ENCODE results near the gene CCND2.
"Not testable (repeated sequence)": the region's sequence is repeated elsewhere in the genome, so short reads cannot be mapped to it uniquely, and the experiment has no call there.

The CCND2 gene

GRCh38 chr12:4243091-4243490 lies 30.5 kb upstream of the CCND2 start:
- TF ChIP-seq CTCF (IDR thresholded peaks at IDR 0.05; ENCODE audit: control extremely low read depth, extremely low read depth, low read depth, missing control alignments) = no peak

GRCh38 chr12:4243491-4244100 lies 30.0 kb upstream of the CCND2 start:
- CTCF ChIA-PET; POLR2A ChIA-PET; DNase-seq (ENCODE audit: extremely low spot score): not testable (repeated sequence)

More at GRCh38 chr12:4243091-4243490, 30.5 kb upstream of the CCND2 start:
- ChIA-PET CTCF (no interaction called here), POLR2A (no interaction called here)
- no peak for DNase-seq (ENCODE audit: extremely low spot score)

- no peak for DNase-seq (ENCODE audit: extremely low spot score)
- POLR2A ChIA-PET = no interaction called here
- CTCF ChIA-PET = interaction anchor here (1.1 kb wide), 1 partner anchor 29 kb away, joined by 3 read pairs; no protein-coding TSS in a partner anchor
- no peak for TF ChIP-seq CTCF (IDR thresholded peaks at IDR 0.05; ENCODE audit: control extremely low read depth, extremely low read depth, low read depth, missing control alignments)
Measured at GRCh38 chr12:4244868-4245267, 28.7 kb upstream of the CCND2 start.

- TF ChIP-seq CTCF (IDR thresholded peaks at IDR 0.05; ENCODE audit: control extremely low read depth, extremely low read depth, low read depth, missing control alignments) = no peak
- CTCF ChIA-PET = interaction anchor here (1.1 kb wide), 1 partner anchor 29 kb away, joined by 3 read pairs; no protein-coding TSS in a partner anchor
- POLR2A ChIA-PET = no interaction called here
- no peak for DNase-seq (ENCODE audit: extremely low spot score)
Measured at GRCh38 chr12:4245446-4245845, 28.1 kb upstream of the CCND2 start.

- ChIA-PET CTCF (interaction anchor here (0.6 to 3.9 kb wide), 3 partner anchors 31 to 306 kb away, joined by 3 to 12 read pairs (median 3); no protein-coding TSS in a partner anchor), POLR2A (no interaction called here)
- TF ChIP-seq CTCF (IDR thresholded peaks at IDR 0.05; ENCODE audit: control extremely low read depth, extremely low read depth, low read depth, missing control alignments) = no peak
- DNase-seq (ENCODE audit: extremely low spot score) = peak; percentile 75
Measured at GRCh38 chr12:4246116-4246515, 27.4 kb upstream of the CCND2 start.

GRCh38 chr12:4250691-4251090 lies 22.9 kb upstream of the CCND2 start:
- ChIA-PET POLR2A (no interaction called here), CTCF (interaction anchor here (1.0 to 1.7 kb wide), 5 partner anchors 9 to 38 kb away, joined by 3 to 5 read pairs (median 3); no protein-coding TSS in a partner anchor)
- DNase-seq (ENCODE audit: extremely low spot score) = no peak
- no peak for TF ChIP-seq CTCF (IDR thresholded peaks at IDR 0.05; ENCODE audit: control extremely low read depth, extremely low read depth, low read depth, missing control alignments)

- POLR2A ChIA-PET = no interaction called here
- no peak for DNase-seq (ENCODE audit: extremely low spot score)
- TF ChIP-seq CTCF (IDR thresholded peaks at IDR 0.05; ENCODE audit: control extremely low read depth, extremely low read depth, low read depth, missing control alignments) = no peak
- CTCF ChIA-PET = interaction anchor here (1.0 to 1.7 kb wide), 5 partner anchors 9 to 39 kb away, joined by 3 to 5 read pairs (median 3); no protein-coding TSS in a partner anchor
Measured at GRCh38 chr12:4251216-4251891, 22.2 kb upstream of the CCND2 start.

All from GM10248 (cell line).